ENCODE results near the gene NUP155.

DNA sequence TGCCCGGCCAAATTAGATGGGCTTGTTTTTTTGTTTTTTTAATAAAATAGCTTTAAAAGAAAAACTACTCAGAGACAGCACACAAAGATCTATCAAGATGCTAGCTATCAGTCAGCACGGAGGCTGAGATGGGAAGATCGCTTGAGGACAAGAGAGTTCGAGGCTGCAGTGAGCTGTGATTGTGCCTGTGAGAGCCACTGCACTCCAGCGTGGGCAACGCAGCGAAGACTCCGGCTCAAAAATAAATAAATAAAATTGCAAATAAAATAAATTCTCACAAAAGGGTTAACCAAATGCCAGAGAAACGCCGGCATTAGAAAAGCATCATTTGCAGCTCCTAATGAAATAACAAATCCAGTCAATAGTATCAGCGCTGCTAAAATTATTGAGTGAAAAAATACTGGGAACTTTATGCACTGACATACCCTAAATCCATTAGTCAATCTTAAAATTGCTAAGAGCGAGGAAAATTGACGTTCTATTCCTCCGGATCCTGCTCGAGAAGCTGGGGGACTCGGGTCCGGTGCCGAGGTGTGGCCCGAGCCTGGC, 122.4 kb downstream of the NUP155 start:
- TF ChIP-seq, protein P1, sequence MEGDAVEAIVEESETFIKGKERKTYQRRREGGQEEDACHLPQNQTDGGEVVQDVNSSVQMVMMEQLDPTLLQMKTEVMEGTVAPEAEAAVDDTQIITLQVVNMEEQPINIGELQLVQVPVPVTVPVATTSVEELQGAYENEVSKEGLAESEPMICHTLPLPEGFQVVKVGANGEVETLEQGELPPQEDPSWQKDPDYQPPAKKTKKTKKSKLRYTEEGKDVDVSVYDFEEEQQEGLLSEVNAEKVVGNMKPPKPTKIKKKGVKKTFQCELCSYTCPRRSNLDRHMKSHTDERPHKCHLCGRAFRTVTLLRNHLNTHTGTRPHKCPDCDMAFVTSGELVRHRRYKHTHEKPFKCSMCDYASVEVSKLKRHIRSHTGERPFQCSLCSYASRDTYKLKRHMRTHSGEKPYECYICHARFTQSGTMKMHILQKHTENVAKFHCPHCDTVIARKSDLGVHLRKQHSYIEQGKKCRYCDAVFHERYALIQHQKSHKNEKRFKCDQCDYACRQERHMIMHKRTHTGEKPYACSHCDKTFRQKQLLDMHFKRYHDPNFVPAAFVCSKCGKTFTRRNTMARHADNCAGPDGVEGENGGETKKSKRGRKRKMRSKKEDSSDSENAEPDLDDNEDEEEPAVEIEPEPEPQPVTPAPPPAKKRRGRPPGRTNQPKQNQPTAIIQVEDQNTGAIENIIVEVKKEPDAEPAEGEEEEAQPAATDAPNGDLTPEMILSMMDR (IDR thresholded peaks at IDR 0.05 in 4 of 5, conservative IDR thresholded peaks at IDR 0.05 in 1 of 5) = no peak
- no peak for TF ChIP-seq POLR2A (IDR thresholded peaks at IDR 0.05)

All from gastrocnemius medialis (tissue), 4 donors.